ENCODE measurements around the gene ZNF652.
A peak's percentile ranks its signal among the peaks of the same experiment; 100 is the strongest.

Gene ZNF652

DNA sequence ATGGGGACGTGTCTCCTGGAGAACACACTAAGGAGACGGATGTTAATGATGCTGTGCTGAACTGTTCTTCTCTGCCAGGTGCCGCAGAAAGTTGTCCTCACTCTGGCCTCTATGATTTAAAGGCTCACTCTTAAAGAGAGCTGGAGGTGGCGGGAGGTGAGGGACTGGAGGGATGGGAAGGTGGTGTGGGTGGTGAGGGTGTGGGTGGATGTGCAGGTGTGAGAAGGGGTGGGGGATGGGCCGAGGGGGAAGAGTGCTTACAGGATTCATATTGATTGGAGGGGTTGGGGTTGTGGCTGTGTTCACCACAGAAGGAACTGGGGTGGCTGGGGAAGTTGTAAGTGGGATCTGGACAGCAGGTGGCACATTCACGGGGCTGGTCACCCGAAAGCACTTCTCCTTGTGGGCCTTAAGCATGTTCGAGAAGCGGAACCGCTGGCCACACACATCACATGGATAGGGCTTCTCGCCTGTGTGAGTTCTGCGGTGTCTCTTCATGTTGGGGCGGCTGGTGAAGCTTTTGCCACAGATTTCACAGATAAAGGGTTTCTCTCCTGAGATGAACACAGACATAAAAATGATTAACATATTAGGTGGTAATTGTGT lies 63.6 kb downstream of the ZNF652 start:
- no peak overlapping the region for H3K4me3 ChIP-seq (ENCODE audit: low read depth, low read length)
- TF ChIP-seq, protein P1, sequence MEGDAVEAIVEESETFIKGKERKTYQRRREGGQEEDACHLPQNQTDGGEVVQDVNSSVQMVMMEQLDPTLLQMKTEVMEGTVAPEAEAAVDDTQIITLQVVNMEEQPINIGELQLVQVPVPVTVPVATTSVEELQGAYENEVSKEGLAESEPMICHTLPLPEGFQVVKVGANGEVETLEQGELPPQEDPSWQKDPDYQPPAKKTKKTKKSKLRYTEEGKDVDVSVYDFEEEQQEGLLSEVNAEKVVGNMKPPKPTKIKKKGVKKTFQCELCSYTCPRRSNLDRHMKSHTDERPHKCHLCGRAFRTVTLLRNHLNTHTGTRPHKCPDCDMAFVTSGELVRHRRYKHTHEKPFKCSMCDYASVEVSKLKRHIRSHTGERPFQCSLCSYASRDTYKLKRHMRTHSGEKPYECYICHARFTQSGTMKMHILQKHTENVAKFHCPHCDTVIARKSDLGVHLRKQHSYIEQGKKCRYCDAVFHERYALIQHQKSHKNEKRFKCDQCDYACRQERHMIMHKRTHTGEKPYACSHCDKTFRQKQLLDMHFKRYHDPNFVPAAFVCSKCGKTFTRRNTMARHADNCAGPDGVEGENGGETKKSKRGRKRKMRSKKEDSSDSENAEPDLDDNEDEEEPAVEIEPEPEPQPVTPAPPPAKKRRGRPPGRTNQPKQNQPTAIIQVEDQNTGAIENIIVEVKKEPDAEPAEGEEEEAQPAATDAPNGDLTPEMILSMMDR (IDR thresholded peaks at IDR 0.05; ENCODE audit: control insufficient read depth, extremely low read depth, insufficient read depth): no peak
- DNase-seq (ENCODE audit: low read depth): no peak

DNA sequence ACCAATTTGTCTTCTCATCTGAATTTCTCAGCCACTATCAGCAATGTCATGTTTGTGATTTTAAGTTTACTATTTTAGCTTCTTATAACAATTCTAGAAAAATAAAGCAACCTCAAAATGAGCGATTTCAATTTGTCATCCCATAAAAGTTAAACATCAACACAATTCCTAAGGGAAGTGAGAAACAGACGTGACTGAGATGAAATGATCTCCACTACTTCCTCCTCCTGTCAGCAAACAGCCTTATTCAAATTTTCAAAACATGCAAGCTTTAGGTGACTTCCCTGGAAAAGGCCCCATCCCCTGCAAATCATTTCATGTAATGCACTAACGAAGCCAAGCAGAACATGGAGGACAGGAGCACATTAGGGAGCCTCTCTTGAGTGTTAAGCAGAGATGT lies 64.9 kb downstream of the ZNF652 start:
- TF ChIP-seq, protein P1 (IDR thresholded peaks at IDR 0.05; ENCODE audit: control insufficient read depth, extremely low read depth, insufficient read depth): no peak
- no peak for DNase-seq (ENCODE audit: low read depth)
- H3K4me3 ChIP-seq (ENCODE audit: low read depth, low read length): no peak overlapping the region

DNA sequence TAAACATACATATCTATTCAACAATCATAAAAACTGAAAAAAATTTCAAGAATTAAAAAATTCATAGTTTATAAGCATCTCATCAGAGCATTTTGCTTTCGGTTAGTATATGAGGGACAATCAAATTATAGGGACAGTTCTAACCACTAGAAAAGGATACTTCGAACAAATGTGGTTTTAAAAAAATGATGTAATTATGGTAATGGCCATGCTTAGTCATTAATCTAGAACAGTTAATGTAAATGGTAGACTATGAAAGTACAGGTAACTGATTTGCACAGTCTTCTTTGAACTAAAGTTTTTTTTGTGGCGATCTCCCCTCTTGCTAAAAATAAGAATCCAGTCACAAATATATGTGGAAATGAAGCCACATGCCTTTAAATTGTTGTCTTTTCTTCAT lies 67.9 kb downstream of the ZNF652 start:
- H3K4me3 ChIP-seq (ENCODE audit: low read depth, low read length): no peak overlapping the region
- no peak for DNase-seq (ENCODE audit: low read depth)
- TF ChIP-seq, protein P1 (IDR thresholded peaks at IDR 0.05; ENCODE audit: control insufficient read depth, extremely low read depth, insufficient read depth): no peak

DNA sequence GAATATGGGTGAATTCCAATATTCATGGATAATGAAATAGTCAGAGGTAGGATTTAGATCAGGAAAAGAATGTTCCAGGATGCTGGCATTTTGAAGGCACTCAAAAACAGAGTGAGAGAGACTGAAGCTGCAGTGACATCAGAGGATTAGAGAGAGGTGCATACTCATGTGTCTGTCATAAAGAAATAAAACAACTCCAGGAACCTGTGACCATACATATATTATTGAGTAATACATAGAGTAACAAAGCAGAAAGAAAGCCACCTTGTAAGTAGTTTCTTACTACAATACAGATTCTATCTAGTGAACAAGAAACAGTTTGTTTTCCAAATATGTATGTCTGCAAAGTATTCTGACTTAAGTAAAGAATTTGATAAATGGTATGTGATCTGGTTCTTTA lies 69.1 kb downstream of the ZNF652 start:
- TF ChIP-seq, protein P1 (IDR thresholded peaks at IDR 0.05; ENCODE audit: control insufficient read depth, extremely low read depth, insufficient read depth): no peak
- no peak for DNase-seq (ENCODE audit: low read depth)
- H3K4me3 ChIP-seq (ENCODE audit: low read depth, low read length): no peak overlapping the region

DNA sequence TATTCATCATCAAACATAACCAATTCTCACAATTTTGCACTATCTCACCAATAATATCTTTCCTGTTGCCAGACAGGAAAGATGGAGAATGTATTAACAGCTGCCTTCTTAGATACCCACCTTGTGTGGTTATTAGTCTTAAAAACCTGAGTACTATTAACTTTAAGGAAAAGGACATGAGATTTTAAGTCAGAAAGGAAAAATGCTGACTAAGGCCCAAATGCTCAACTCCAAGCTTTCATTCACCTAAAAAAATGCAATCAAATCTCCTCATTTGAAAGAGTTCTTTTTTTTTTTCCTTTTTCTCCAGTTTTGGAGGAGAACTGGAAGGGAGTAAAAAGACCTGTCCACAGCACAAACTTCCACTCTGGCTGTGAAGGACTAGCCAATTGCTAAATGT lies 70.1 kb downstream of the ZNF652 start:
- no peak overlapping the region for H3K4me3 ChIP-seq (ENCODE audit: low read depth, low read length)
- no peak for DNase-seq (ENCODE audit: low read depth)
- TF ChIP-seq, protein P1 (IDR thresholded peaks at IDR 0.05; ENCODE audit: control insufficient read depth, extremely low read depth, insufficient read depth): no peak

DNA sequence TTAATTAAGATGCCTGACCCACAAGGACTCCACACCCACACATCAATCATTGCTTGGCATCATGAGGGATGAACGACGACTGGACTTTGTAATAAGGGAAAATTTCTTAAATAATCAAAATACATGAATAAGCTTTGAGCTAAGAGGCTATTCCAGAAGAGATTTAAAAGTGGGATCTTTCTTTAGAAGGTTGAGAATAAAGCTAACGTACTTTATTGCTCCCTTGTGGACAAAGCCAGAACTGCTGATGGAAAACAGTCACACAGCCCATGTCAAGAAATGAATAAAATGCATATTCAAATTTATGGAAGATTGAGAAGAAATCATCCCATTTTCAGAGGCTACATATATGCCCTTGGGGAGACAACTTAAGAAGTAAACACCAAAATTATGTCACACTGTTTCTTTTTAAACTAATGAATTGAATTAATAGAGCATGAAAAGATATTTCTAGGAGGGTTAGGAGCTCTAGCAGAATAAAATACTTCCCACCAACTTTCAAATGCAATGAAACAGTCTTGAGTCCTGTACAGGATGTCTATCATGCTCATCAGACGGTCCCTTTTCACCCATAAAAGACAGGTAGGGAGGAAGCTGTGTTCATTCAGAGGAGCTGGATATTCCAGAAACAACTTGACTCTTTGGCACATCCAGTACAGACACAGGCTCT lies 71.2 kb downstream of the ZNF652 start:
- no peak overlapping the region for H3K4me3 ChIP-seq (ENCODE audit: low read depth, low read length)
- TF ChIP-seq, protein P1 (IDR thresholded peaks at IDR 0.05; ENCODE audit: control insufficient read depth, extremely low read depth, insufficient read depth): peak; percentile 58; the same call in 1 of the 2 replicates
- DNase-seq (ENCODE audit: low read depth): no peak

DNA sequence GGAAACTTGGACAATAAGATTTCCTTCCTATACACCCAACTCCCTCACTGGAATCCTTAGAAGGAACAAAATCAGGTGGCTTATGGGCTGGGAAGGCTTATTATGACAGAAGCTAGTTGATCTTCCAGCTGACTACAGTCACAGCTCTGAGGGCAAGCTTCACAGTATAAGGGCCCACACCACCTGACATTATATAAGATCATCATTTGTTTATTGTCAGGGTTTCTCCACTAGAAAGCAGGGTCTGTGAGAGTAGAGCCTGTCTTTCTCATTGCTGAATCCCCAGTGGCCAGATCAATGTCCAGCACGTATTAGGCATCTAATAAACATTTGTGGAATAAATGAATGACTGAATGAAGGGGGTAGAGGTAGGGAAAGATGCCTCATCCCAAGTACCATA lies 73.7 kb downstream of the ZNF652 start:
- TF ChIP-seq, protein P1 (IDR thresholded peaks at IDR 0.05; ENCODE audit: control insufficient read depth, extremely low read depth, insufficient read depth): no peak
- H3K4me3 ChIP-seq (ENCODE audit: low read depth, low read length): no peak overlapping the region
- no peak for DNase-seq (ENCODE audit: low read depth)
